GM18505 (cell line): ENCODE data around the gene TIMM9.
"Not testable (repeated sequence)": the region's sequence is repeated elsewhere in the genome, so short reads cannot be mapped to it uniquely, and the experiment has no call there.

Experiments used
- ATAC-seq: cut with Tn5 transposase; IDR thresholded peaks from one replicate; pipeline ENCODE4 v1.9.1; 2021; ENCODE audit not compliant: unreplicated experiment
- POLR2A ChIP-seq: IDR thresholded peaks from 4 replicates; pipeline ENCODE4 v1.6.1; 2011; ENCODE audit warnings: borderline replicate concordance; ENCODE audit not compliant: insufficient read depth, insufficient read length; ENCODE audit errors: extremely low read depth

Gene TIMM9

GRCh38 chr14:58364316-58364715 lies 63.0 kb downstream of the TIMM9 start:
- TF ChIP-seq POLR2A, result no peak
- no peak for ATAC-seq

- no peak for ATAC-seq
- no peak for TF ChIP-seq POLR2A
These were observed 64.4 kb downstream of the TIMM9 start for GRCh38 chr14:58362798-58363412.

- ATAC-seq, result not testable (repeated sequence)
These were observed 65.1 kb downstream of the TIMM9 start for GRCh38 chr14:58362272-58362671.
